IMR-90 (cell line): ENCODE results near the gene GPR15. TPM values are rescaled to one million over a fixed set of nuclear protein-coding genes. Genes with fewer than 3 reads are reported as not detected.

Experiments used
- ATAC-seq: fragments of 200-7000 bp; cut with Tn5 transposase; 2 replicates; pipeline ENCODE4 v1.9.1; 2020; ENCODE audit warnings: low read depth, mild to moderate bottlenecking, moderate library complexity
- BruUV-seq: library from RNA; stranded (reverse); fragments of 400-500 nt; replicated peaks from 2 replicates; lab custom pipeline; 2021; lab: Mats Ljungman, UMichigan
- CTCF ChIA-PET: fragments of 300-600 bp; formaldehyde crosslinking; extraction: SDS; loops from one replicate; lab custom pipeline; 2021; ENCODE audit warnings: antibody characterized with exemption; lab: Yijun Ruan, JAX
- POLR2A ChIA-PET: fragments of 300-600 bp; sonication (Branson Sonifier 250); formaldehyde crosslinking; loops from one replicate; lab custom pipeline; 2022; ENCODE audit warnings: antibody characterized with exemption; ENCODE audit not compliant: unreplicated experiment; lab: Charles Lee
- DNase-seq: peaks from one replicate; pipeline ENCODE4 v3.0.0; 2013
- H2AFZ ChIP-seq: replicated peaks from 2 replicates; pipeline ENCODE3; 2013; ENCODE audit warnings: low read length, mild to moderate bottlenecking; ENCODE audit not compliant: poor library complexity
- H2AK5ac ChIP-seq: 2 replicates; pipeline ENCODE4 v1.6.1; 2013; ENCODE audit warnings: low read depth, low read length, inconsistent platforms
- H2AK9ac ChIP-seq: replicated peaks from 2 replicates; pipeline ENCODE3; 2013; ENCODE audit warnings: mild to moderate bottlenecking, low read depth, low read length, moderate library complexity; ENCODE audit not compliant: poor library complexity
- H2BK120ac ChIP-seq: 2 replicates; pipeline ENCODE4 v1.6.1; 2013; ENCODE audit warnings: low read depth, low read length, inconsistent platforms
- H2BK15ac ChIP-seq: 3 replicates; pipeline ENCODE4 v1.6.1; 2013; ENCODE audit warnings: low read depth, low read length, inconsistent platforms
- H2BK20ac ChIP-seq: 2 replicates; pipeline ENCODE4 v1.6.1; 2013; ENCODE audit warnings: low read depth, mild to moderate bottlenecking, inconsistent platforms, low read length, moderate library complexity
- H2BK5ac ChIP-seq: 2 replicates; pipeline ENCODE4 v1.6.1; 2013; ENCODE audit warnings: mild to moderate bottlenecking, low read depth, low read length, inconsistent platforms; ENCODE audit not compliant: poor library complexity, severe bottlenecking
- H3K14ac ChIP-seq: replicated peaks from 2 replicates; pipeline ENCODE4 v1.6.1; 2013; ENCODE audit warnings: low read depth, low read length, inconsistent platforms
- H3K18ac ChIP-seq: 2 replicates; pipeline ENCODE4 v1.6.1; 2013; ENCODE audit warnings: low read depth, low read length, control low read depth
- H3K23ac ChIP-seq: 2 replicates; pipeline ENCODE4 v1.6.1; 2013; ENCODE audit warnings: low read depth, low read length, inconsistent platforms
- H3K27ac ChIP-seq: 2 replicates; pipeline ENCODE4 v1.5.1; 2013; ENCODE audit warnings: mild to moderate bottlenecking, control low read depth, low read length; ENCODE audit not compliant: insufficient read depth
- H3K27me3 ChIP-seq: 2 replicates; pipeline ENCODE4 v1.6.1; 2013; ENCODE audit warnings: low read length; ENCODE audit not compliant: control insufficient read depth, insufficient read depth
- H3K36me3 ChIP-seq: 2 replicates; pipeline ENCODE4 v1.6.1; 2013; ENCODE audit warnings: low read length, mixed read lengths; ENCODE audit not compliant: control insufficient read depth, insufficient read depth
- H3K4ac ChIP-seq: 2 replicates; pipeline ENCODE4 v1.6.1; 2013; ENCODE audit warnings: low read depth, low read length, inconsistent platforms
- H3K4me1 ChIP-seq: 2 replicates; pipeline ENCODE4 v1.6.1; 2013; ENCODE audit warnings: low read length, mixed read lengths; ENCODE audit not compliant: control insufficient read depth, insufficient read depth
- H3K4me2 ChIP-seq: 2 replicates; pipeline ENCODE4 v1.6.1; 2013; ENCODE audit warnings: low read depth, mild to moderate bottlenecking, control low read depth, low read length, moderate library complexity
- H3K4me3 ChIP-seq: 2 replicates; pipeline ENCODE4 v1.5.1; 2013; ENCODE audit warnings: low read depth, mild to moderate bottlenecking, control low read depth, low read length, moderate library complexity; ENCODE audit not compliant: insufficient read depth
- H3K56ac ChIP-seq: 2 replicates; pipeline ENCODE4 v1.6.1; 2013; ENCODE audit warnings: low read length, inconsistent platforms; ENCODE audit not compliant: insufficient read depth; ENCODE audit errors: extremely low read depth
- H3K79me1 ChIP-seq, 2 experiments: 2 replicates each; pipeline ENCODE4 v1.6.1; 2013; ENCODE audit warnings: low read length in 2 of 2, inconsistent platforms in 1 of 2, low read depth in 1 of 2
- H3K9ac ChIP-seq: 2 replicates; pipeline ENCODE4 v1.6.1; 2013; ENCODE audit warnings: low read depth, low read length, control low read depth
- H3K9me1 ChIP-seq: 2 replicates; pipeline ENCODE4 v1.6.1; 2013; ENCODE audit warnings: low read length, inconsistent platforms; ENCODE audit not compliant: insufficient read depth
- H3K9me3 ChIP-seq: 2 replicates; pipeline ENCODE4 v1.6.1; 2013; ENCODE audit warnings: low read length; ENCODE audit not compliant: control insufficient read depth, insufficient read depth
- H4K20me1 ChIP-seq: 2 replicates; pipeline ENCODE4 v1.6.1; 2013; ENCODE audit warnings: low read length, inconsistent platforms; ENCODE audit not compliant: insufficient read depth
- H4K5ac ChIP-seq: 2 replicates; pipeline ENCODE4 v1.6.1; 2013; ENCODE audit warnings: mild to moderate bottlenecking, low read depth, low read length, control low read depth
- H4K8ac ChIP-seq, 2 experiments: 2 replicates each; pipeline ENCODE4 v1.6.1; 2013; ENCODE audit warnings: low read depth in 2 of 2, low read length in 2 of 2, control low read depth in 1 of 2, inconsistent platforms in 1 of 2
- H4K91ac ChIP-seq: 2 replicates; pipeline ENCODE4 v1.6.1; 2013; ENCODE audit warnings: low read depth, low read length, inconsistent platforms; ENCODE audit not compliant: insufficient read depth
- CEBPB ChIP-seq: IDR thresholded peaks from 2 replicates; pipeline ENCODE4 v1.6.1; 2012; ENCODE audit warnings: low read depth, low read length, improper control_type of control experiment
- CHD1 ChIP-seq: IDR thresholded peaks from 2 replicates; pipeline ENCODE4 v1.6.1; 2012; ENCODE audit warnings: low read depth, low read length, improper control_type of control experiment
- CTCF ChIP-seq: conservative IDR thresholded peaks from 2 replicates; pipeline ENCODE4 v1.5.1; 2012; ENCODE audit warnings: mild to moderate bottlenecking, low read depth, low read length, improper control_type of control experiment
- MAFK ChIP-seq: IDR thresholded peaks from 2 replicates; pipeline ENCODE4 v1.6.1; 2012; ENCODE audit warnings: low read depth, low read length, improper control_type of control experiment
- MAZ ChIP-seq: IDR thresholded peaks from 2 replicates; pipeline ENCODE4 v1.6.1; 2012; ENCODE audit warnings: low read depth, mild to moderate bottlenecking, low read length, improper control_type of control experiment, moderate library complexity, borderline replicate concordance
- MXI1 ChIP-seq: IDR thresholded peaks from 2 replicates; pipeline ENCODE4 v1.6.1; 2012; ENCODE audit warnings: low read depth, mild to moderate bottlenecking, low read length, moderate library complexity, borderline replicate concordance
- NFE2L2 ChIP-seq: fragments of 150-350 bp; IDR thresholded peaks from 2 replicates; pipeline ENCODE4 v1.6.1; 2016; ENCODE audit warnings: low read depth, mild to moderate bottlenecking, low read length
- POLR2A ChIP-seq: IDR thresholded peaks from 2 replicates; pipeline ENCODE4 v1.6.1; 2012; ENCODE audit warnings: mild to moderate bottlenecking, low read depth, low read length
- RCOR1 ChIP-seq: IDR thresholded peaks from 2 replicates; pipeline ENCODE4 v1.6.1; 2012; ENCODE audit warnings: mild to moderate bottlenecking, low read length, improper control_type of control experiment; ENCODE audit not compliant: insufficient replicate concordance
- RFX5 ChIP-seq: IDR thresholded peaks from 2 replicates; pipeline ENCODE4 v1.8.0; 2012; ENCODE audit warnings: low read depth, mild to moderate bottlenecking, low read length, moderate library complexity
- USF2 ChIP-seq: fragments of 150-350 bp; IDR thresholded peaks from 2 replicates; pipeline ENCODE4 v1.6.1; 2017; ENCODE audit warnings: mild to moderate bottlenecking, antibody characterized with exemption, low read length, low read depth
- WGBS, 2 experiments: methylation state at CpG; one replicate each; pipeline versions ENCODE4 v1.1.5 to v1.1.7; 2013; ENCODE audit warnings: missing lambda C conversion rate in 2 of 2; ENCODE audit not compliant: insufficient read length in 1 of 2; ENCODE audit errors: extremely low coverage in 2 of 2; 5-methylcytosine and 5-hydroxymethylcytosine counted together
- dilution Hi-C: fragments of 300-500 bp; cut with HindIII; formaldehyde crosslinking; loops from one replicate; pipeline ENCODE4 v1.14.3; 2018; ENCODE audit warnings: low sequenced_read_pairs; ENCODE audit not compliant: unreplicated experiment
- in situ Hi-C: fragments of 300-500 bp; cut with MboI; formaldehyde crosslinking; loops from 3 replicates; pipeline ENCODE4 v1.14.3; 2019; ENCODE audit warnings: low sequenced_read_pairs, inconsistent platforms, mixed read lengths
- intact Hi-C: fragments of 100-400 bp; cut with micrococcal nuclease; formaldehyde crosslinking; loops from 2 replicates; pipeline ENCODE4 v1.10.0; 2022
- polyA plus RNA-seq, 3 experiments: library from polyadenylated mRNA; depleted of rRNA; stranded (reverse); fragments of >200 nt; gene quantifications; 2 replicates each; pipeline ENCODE4 v1.2.3, GENCODE V29; 2012; ENCODE audit warnings: low replicate concordance in 1 of 3
- total RNA-seq: library from RNA; depleted of rRNA; stranded (reverse); fragments of >200 nt; gene quantifications from 2 replicates; pipeline ENCODE4 v1.2.3, GENCODE V29; 2012

The GPR15 gene
- total and polyA plus RNA-seq, 2 of the 4 experiments (the other 2 are of a cell fraction): not detected

- Histone ChIP-seq H3K56ac (no peak overlapping the region), H2BK120ac (no peak overlapping the region), H4K8ac (no peak overlapping the region), H4K20me1 (no peaks in the 10 kb centered on the region), H2BK20ac (no peak overlapping the region), H3K14ac (no peak overlapping the region), H3K18ac (no peak overlapping the region), H2BK5ac (no peak overlapping the region), H4K91ac (no peak overlapping the region), H2BK15ac (no peak overlapping the region), H2AK9ac (no peak overlapping the region), H3K27me3 (peaks cover 17% of the 10 kb centered on the region), H4K5ac (no peak overlapping the region), H3K4me2 (no peak overlapping the region), H2AFZ (no peak overlapping the region), H3K9ac (no peak overlapping the region), H3K4me3 (no peak overlapping the region), H3K4me1 (no peaks in the 10 kb centered on the region), H3K79me1 (no peaks in the 10 kb centered on the region), H3K23ac (no peak overlapping the region), H3K27ac (no peak overlapping the region), H2AK5ac (no peak overlapping the region), H3K36me3 (no peaks in the 10 kb centered on the region), H3K4ac (no peak overlapping the region), H3K9me3 (no peaks in the 10 kb centered on the region), H3K9me1 (no peaks in the 10 kb centered on the region)
- no peak for ATAC-seq
- POLR2A ChIA-PET: no interaction called here
- no TSS peak for BruUV-seq
- in situ Hi-C loops: loop anchor here (25.0 kb wide), 1 partner anchor 218 kb away; no protein-coding TSS in a partner anchor
- WGBS, 2 experiments: 48% methylated on average over 2 of the region's 4 CpGs; no CpG with 5 or more reads in 1 of the 2 experiments
- no peak for TF ChIP-seq CTCF
- TF ChIP-seq RCOR1: no peak
- TF ChIP-seq USF2: no peak
- TF ChIP-seq CEBPB: no peak
- no peak for TF ChIP-seq MAFK
- TF ChIP-seq POLR2A: no peak
- TF ChIP-seq MAZ: no peak
- TF ChIP-seq RFX5: no peak
- TF ChIP-seq NFE2L2: no peak
- no peak for TF ChIP-seq MXI1
- TF ChIP-seq CHD1: no peak
- dilution Hi-C loops: no loop called here
- no peak for DNase-seq
- CTCF ChIA-PET: no interaction called here
- intact Hi-C loops: no loop called here
Measured at GRCh38 chr3:98555025-98555379, 23.2 kb downstream of the GPR15 start.
